Measurements from ENCODE around the gene ZNF862.
"Not testable (repeated sequence)": the region's sequence is repeated elsewhere in the genome, so short reads cannot be mapped to it uniquely, and the experiment has no call there.

Gene ZNF862

DNA sequence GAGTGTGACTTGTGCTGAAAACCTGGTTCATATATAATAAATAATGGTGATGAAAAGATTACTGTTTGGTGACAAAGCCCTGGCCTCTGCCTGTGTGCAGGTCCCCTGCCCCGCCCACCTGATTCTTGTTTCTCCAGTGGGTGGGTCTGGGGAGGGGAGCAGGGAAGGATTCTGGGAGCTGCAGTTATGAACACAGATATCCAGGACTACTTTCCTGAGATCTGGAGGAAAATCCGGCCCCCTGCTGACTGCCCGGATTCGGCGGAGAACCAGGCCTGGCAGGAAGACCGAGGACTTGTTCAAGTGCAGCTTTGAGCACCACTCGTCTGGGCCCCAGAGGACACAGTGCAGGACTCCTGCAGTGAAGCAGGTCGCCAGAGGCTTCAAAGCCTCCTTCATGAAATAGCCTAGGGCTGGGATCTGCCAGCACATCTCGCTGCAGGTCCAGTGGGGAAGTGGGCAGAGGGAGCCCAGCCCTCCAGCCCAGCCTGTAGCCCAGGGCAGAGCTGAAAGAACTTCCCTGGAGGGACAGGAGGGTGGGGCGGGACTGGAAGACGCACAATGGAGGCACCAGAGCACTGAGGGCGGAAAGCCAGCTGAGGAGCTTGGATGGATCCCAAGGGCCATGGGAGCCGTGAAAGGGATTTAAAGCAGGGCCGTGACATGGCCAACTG lies 42.6 kb downstream of the ZNF862 start:
- no peak for DNase-seq (ENCODE audit: low read depth)

DNA sequence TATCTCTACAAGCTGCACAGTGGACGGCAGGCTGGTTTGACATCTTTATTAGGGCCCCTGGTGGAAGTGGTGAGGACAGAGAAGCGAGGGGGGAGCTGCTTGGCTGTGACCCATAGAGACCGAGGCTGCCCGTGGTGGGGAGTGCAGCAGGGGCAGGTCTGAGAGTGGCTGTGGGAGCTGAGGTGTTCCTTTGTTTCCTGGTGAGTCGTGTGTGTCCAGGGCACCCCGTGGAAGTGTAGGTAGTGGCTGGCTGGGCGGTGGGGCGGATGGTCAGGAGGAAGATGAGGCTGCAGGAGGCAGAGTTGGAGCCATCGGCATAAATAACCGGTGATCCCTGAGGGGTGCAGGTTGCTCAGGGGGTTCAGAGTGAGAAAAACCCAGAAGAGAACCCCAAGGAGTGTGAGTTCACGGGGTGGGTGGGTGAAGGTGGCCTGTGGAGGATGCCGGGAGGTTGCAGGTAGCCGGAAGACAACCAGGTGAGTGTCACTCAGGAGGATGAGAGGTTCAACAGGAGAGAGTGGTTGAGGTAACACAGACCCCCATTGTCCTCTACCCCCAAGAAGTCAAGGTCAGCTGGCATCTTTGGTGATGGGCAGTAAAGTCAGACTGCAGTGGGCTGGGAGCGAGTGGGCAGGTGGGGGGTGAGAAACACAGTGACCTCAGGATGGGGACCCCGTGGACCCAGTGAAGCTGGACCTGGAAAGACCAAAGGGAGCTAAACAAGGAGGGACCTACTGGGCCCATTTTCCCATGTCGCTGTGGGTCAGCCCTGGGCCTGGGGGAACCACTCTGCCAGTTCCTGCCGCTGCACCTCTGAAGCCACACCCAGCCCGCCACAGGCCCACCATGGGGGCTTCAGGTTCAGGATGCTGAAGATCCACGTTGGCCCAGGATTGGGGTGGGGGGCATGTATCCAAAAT lies 43.4 kb downstream of the ZNF862 start:
- no peak for DNase-seq (ENCODE audit: low read depth)

DNA sequence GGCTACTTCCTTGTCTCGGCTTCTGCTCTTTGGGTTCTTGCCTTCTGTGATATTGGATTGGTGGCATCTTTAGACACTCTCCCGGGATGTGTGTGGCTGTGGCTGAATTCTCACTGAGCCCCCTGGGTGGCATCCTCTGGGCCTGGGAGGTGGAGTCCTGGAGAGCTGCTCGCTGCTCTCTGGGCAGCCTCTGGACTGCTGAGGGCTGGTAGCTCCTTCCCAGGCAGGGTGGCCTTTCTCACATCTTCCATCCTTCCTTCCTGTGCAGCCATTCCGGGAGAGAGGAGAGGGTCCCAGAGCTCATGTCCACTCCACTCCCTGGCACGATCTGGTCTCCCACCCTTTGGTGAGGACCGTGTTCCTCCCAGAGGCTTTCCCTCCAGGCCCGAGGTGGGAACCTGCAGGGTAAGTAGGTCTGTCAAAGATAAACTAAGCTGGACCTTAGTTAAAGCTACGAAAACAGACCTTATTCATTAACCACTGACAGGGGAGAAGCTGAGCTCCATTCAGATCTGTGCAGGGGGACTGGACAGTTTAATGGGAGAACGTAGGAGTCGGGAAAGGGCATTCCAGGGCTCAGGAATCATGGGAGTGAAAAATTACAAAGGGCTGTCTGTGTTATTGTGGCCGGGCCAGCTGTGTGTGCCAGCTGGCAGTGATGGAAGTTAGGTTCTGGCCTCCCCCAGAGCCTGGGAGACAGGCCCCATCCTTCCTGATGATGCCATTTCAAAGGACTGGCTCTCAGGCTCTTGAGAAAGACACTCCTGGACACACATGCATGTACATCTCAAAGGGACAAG lies 44.3 kb downstream of the ZNF862 start:
- no peak for DNase-seq (ENCODE audit: low read depth)

DNA sequence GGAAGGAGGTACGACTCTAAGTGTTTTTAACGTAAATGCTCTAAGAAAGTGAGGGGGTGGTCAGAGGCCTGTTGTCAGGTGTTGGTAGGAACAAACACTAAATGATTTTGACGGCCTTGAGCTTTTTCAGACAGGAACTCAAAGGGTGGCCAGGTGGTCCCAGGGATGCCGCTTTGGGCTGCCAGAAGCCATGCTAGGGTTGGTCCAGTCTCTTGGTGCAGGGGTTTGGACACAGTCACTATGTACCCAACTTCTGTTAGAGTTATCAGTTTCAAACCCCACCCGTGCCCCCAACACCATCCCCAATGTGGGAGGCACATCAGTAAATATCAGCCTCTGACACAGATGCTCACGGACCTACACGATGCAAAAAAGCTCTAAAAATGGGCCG lies 44.9 kb downstream of the ZNF862 start:
- DNase-seq (ENCODE audit: low read depth): no peak

DNA sequence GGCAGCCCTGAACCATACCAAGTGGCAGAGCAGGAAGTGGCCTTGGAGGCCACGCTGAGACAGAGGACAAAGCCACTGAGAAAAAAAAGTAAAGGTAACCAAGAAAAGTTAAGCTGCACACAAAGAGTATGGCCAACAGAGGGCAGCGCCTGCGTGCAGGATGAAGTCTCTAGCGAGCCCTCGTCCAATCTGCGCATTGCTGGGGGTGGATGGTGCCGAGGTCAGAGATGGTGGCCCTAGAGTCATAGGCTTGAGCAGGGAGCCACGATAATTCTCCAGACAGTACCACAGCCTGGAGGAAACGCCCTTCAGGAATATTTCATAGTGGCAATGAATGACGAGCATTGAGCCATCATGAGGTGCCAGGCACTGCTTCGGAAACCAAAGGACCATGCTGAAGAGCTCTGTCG lies 45.3 kb downstream of the ZNF862 start:
- no peak for DNase-seq (ENCODE audit: low read depth)

DNA sequence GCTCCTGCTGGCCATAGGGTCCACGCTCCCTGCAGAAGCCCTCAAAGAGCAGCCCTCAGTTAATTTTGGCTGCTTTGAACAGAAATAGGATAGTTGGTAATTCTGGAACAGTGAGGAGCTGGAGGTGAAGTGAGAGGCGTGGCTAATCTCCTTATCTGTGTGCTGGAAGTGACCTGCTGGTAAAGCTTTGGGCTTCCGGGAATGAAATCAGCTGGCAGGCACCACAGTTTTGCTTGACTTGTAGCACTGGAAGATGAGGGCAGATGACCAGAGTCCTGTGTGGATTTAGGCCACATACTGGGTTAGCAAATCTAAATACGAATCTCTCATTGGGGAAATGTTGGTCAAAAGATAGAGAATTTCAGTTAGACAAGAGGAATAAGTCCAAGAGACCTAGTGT lies 45.8 kb downstream of the ZNF862 start:
- no peak for DNase-seq (ENCODE audit: low read depth)

DNA sequence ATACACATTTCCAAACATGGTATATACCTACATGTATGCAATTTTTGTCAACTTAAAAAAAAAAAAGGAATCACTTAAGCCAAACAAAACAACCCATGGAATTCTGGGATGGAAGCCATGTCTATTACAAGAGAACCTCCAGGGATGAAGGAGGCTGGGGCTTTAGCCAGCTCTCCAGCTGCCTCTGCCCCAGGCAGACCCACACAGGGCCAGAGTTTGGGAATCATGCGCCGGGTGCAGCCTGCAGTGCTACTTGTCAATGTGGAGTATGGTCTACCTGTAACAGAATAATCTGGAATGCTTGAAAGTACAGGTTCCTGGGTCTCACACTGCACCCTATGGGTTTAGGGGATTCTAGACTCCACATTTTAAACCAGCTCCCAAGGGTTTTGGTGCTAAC lies 46.4 kb downstream of the ZNF862 start:
- no peak for DNase-seq (ENCODE audit: low read depth)

DNA sequence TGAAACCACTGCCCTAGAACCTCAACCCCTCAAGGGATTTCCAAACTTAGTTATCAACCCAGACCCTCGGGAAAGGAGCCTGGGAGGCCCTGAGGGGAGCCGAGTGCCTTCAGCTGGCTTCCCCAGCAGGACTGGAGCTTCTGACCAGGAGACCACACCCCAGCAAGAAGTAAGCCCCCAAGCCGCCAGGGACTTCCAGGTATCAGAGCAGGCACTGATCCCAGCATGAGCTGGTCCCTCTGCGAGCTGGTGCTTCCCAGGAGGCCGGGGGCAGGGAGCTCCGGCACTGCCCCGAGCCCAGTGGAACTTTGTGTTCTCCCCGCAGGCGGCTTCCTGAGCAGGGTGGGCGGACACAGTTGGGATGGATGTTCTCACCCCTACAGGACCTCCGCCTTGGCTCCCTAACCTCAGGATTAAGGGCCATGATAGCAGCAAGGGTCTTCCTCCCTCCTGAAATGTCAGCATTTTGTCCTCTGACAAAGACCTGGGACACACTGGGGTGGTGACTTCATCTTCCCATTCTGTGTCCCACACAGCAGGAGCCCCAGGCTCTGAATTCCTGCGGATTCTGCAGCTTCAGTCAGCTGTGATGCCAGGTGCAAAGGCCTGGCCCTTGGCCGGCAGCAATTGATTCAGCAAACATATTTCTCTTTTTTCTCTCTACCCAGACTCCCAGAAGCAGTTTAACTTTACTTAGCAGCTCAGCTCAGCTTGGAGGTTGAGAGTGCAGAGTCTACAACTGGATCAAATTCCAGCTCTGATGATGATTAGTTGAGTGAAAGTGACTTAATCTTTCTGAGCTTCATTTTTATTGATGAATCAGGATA lies 47.2 kb downstream of the ZNF862 start:
- no peak for DNase-seq (ENCODE audit: low read depth)

DNA sequence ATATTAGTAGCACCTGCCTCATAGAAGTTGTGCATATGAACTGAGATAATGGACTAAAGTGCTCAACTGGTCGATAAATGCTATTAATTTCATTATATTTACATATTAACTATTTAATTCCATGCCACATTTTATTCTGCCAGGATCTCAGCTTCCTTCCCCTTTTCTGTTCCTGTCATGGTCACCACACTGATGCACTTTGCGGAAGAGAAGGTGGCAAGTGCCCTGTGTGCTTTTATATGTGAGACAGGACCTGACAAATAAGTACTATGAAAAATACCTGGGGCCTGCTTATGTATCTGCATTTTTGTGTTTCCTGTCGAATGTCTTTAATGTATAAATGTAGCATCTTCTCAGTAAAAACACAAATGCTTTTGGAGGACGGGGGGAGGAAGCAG lies 47.8 kb downstream of the ZNF862 start:
- no peak for DNase-seq (ENCODE audit: low read depth)

DNA sequence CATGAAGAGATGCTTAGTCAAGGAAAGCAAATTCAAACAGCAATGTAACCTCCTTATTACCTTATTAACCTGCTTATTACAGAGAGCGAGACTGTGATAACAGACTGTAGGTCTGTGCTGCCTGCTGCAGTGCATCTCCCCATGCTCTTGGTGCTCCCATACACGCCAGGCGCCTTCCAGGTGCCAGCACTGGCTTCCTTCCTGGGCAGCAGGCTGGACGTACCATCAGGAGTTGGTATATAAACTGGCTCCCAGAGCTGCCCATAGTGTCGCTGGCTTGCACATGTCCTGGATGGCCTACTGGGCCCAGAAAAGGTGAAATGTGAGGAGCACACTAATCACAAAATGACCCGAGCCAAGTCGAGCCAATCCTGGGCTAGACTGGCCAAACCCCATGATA lies 49.1 kb downstream of the ZNF862 start:
- DNase-seq (ENCODE audit: low read depth): no peak

DNA sequence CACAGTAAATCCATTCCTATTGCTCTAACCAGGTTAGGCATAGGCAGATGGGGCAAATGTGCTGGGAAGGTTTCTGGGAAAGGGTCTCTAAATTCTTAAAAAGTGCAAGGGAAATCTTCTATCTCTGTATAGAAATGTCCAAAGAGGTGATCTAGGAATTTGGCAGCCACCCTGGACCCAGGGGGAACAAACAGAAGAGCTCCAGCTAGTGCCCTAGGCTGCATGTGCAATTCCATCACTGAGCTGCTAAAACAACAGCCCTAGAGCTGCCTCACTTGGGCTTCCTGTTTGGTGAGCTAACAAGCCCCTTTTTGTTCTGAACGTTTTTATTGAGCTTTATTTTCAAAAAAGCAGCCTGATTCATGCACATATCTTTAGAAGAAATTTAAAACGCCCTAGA lies 52.5 kb downstream of the ZNF862 start:
- not testable (repeated sequence) for DNase-seq (ENCODE audit: low read depth)

DNA sequence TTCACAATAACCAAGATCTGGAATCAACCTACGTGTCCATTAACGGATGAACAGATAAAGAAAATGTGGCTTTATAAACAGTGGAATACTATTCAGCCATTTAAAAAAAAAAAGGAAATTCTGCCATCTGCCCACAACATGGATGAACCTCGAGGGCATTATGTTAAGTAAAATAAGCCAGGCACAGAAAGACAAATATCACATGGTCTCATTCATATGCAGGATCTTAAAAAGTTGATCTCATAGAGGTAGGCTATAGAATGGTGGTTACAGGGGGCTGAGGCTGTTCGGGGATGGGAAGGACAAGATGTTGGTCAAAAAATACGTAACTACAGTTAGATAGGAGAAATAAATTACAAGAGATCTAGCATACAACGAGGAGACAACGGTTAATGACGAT lies 56.8 kb downstream of the ZNF862 start:
- DNase-seq (ENCODE audit: low read depth): not testable (repeated sequence)

DNA sequence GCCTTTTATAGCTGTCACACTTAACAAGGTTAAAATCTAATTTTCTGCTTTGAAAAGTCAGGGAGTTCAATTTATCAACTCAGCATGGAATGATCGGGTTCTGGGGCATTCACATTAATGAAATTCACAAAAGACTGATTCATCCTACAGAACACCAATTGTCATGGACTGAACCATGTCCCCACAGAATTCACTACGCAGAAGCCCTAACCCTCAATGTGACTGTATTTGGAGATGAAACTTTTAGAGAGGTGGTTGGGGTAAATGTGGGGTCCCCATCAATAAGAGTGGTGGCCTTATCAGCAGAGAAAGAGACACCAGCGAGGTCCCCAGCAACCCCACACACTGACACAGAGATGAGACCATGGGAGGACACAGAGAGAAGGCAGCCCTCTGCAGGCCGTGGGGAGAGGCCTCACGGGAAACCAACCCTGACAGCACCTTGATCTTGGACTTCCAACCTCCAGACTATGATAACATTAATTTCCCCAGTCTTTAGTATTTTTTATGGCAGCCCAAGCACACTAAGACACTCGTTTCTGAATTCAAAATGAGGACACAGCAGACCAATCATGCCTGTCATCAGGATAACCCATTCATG lies 69.7 kb downstream of the ZNF862 start:
- DNase-seq (ENCODE audit: low read depth): not testable (repeated sequence)

DNA sequence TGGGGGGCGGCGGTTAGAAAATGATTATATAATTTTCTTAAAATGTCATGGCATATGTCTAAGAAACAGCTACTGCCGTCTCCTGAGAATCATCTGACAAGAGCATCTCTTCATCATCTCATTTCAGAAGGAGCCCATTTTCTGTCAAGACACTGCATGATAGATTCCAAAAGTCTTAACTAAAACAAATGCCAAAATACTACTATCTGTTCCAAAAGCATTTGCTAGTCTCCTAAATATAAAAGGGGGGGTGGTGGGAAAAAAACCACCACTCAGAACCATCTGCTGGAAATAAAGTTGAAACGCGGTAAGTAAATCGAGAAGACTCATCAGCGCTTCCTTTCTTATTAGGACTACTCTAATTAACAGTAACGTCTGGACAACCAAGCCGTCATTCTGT lies 72.0 kb downstream of the ZNF862 start:
- DNase-seq (ENCODE audit: low read depth): not testable (repeated sequence)

DNA sequence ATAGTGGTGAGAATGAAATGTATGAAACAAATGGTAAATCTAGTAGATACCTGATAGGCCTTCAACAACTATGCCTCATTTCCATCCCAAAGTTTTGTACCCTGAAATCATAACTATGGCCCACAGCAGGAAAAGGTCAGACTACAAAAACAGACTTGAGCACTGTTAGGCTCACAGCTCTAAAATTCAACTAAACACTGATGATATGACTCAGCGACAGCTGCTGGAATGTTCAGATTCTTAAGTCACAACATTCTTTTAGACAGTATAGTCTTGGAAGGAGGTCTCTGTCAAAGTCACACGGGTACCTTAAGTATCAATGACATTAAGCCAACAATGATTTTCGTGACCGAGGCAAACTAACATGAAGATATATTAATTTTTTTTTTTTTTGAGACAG lies 74.0 kb downstream of the ZNF862 start:
- DNase-seq (ENCODE audit: low read depth): not testable (repeated sequence)
